BJ (cell line): ENCODE data around the gene TRAF2. TPM values are rescaled to one million over a fixed set of nuclear protein-coding genes. Genes with fewer than 3 reads are reported as not detected.

ENCODE experiments used
- CTCF ChIA-PET: fragments of 350-600 bp; formaldehyde crosslinking; extraction: SDS; loops from one replicate; lab custom pipeline; 2021; ENCODE audit warnings: antibody characterized with exemption, inconsistent platforms; lab: Yijun Ruan, JAX
- POLR2A ChIA-PET: fragments of 300-600 bp; sonication (Branson Sonifier 250); formaldehyde crosslinking; extraction: SDS; loops from one replicate; lab custom pipeline; 2021; ENCODE audit warnings: antibody characterized with exemption; lab: Charles Lee
- DNase-seq: peaks from one replicate; pipeline ENCODE4 v3.0.0-alpha.2; 2011; ENCODE audit warnings: low read depth
- H3K27me3 ChIP-seq: 2 replicates; pipeline ENCODE4 v1.6.0; 2011; ENCODE audit warnings: low read length; ENCODE audit not compliant: control insufficient read depth, insufficient read depth
- H3K36me3 ChIP-seq: 2 replicates; pipeline ENCODE4 v1.5.1; 2011; ENCODE audit warnings: low read length; ENCODE audit not compliant: control insufficient read depth, insufficient read depth
- H3K4me3 ChIP-seq: 2 replicates; pipeline ENCODE4 v1.5.1; 2011; ENCODE audit warnings: low read depth, mild to moderate bottlenecking, control low read depth, low read length
- CTCF ChIP-seq: IDR thresholded peaks from 2 replicates; pipeline ENCODE4 v1.5.1; 2011; ENCODE audit warnings: low read depth, mild to moderate bottlenecking, control low read depth, inconsistent platforms, low read length, moderate library complexity; ENCODE audit not compliant: insufficient read depth
- polyA plus RNA-seq: library from polyadenylated mRNA; depleted of rRNA; stranded (reverse); fragments of >200 nt; gene quantifications from 2 replicates; pipeline ENCODE4 v1.2.3, GENCODE V29; 2011

TRAF2 gene
- polyA plus RNA-seq, 1 experiment, result 13.6 TPM

- H3K36me3 ChIP-seq, result peaks cover 28% of the 10 kb centered on the region
- no peak overlapping the region for H3K4me3 ChIP-seq
- DNase-seq, result no peak
- ChIA-PET POLR2A (no interaction called here), CTCF (no interaction called here)
- H3K27me3 ChIP-seq, result no peaks in the 10 kb centered on the region
- no peak for TF ChIP-seq CTCF
These were observed 54.4 kb downstream of the TRAF2 start for GRCh38 chr9:136940526-136941230.

- no peak for DNase-seq
- no peak for TF ChIP-seq CTCF
- Histone ChIP-seq H3K36me3 (peaks cover 28% of the 10 kb centered on the region), H3K27me3 (no peaks in the 10 kb centered on the region), H3K4me3 (no peak overlapping the region)
- ChIA-PET CTCF (no interaction called here), POLR2A (no interaction called here)
These were observed 55.2 kb downstream of the TRAF2 start for GRCh38 chr9:136941231-136942111.

DNA sequence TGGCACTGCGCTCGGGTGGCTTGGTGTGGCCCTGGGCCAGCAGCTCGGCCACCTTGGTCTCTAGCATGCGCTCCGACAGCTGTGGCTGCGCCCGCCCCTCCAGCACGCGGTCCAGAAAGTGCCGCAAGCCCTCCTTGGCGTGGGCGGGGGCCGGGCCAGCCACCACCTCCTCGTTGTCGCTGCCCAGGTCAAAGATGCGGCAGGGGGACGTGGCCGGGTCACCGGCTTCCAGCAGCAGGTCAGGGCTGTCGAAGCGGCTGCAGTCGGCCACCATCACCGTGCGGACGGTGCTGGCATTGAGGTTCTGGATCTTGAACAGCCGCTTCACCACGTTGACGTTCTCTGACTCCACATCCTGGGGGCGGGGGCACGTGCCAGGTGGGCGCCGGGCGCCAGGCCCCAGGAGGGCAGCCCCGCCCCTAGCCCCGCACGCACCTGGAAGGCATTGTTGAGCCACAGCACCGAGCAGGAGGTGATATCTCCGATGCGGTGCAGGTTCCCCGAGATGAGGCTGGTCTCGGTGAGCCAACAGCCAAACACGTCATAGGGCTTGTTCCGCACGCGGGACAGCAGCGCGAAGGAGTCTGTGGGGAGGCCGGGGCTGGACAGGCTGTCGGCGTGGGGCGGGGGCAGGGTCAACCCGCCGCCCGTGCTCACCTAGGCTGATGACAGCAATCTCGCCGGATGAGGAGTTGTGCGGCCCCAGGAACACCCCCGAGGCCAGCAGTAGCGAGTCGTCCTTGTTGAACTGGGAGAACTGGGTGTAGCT lies 56.0 kb downstream of the TRAF2 start:
- CTCF ChIA-PET, result no interaction called here
- TF ChIP-seq CTCF, result no peak

GRCh38 chr9:136942881-136943230 lies 56.5 kb downstream of the TRAF2 start:
- TF ChIP-seq CTCF, result no peak
- H3K27me3 ChIP-seq, result no peaks in the 10 kb centered on the region
- no peak for DNase-seq
- ChIA-PET POLR2A (no interaction called here), CTCF (interaction anchor here (1.4 kb wide), 1 partner anchor 23 kb away, joined by 4 read pairs; no protein-coding TSS in a partner anchor)
- H3K36me3 ChIP-seq, result peaks cover 26% of the 10 kb centered on the region
- peak overlapping the region; percentile 96 for H3K4me3 ChIP-seq

More for the DNA sequence above, 56.0 kb downstream of the TRAF2 start:
- Histone ChIP-seq H3K4me3 (no peak overlapping the region), H3K36me3 (peaks cover 28% of the 10 kb centered on the region), H3K27me3 (no peaks in the 10 kb centered on the region)
- POLR2A ChIA-PET, result no interaction called here
- DNase-seq, result no peak
